IMR-90 (cell line): ENCODE data around the gene MARCOL. TPM values are rescaled to one million over a fixed set of nuclear protein-coding genes. Genes with fewer than 3 reads are reported as not detected.

Source experiments
- ATAC-seq: fragments of 200-7000 bp; cut with Tn5 transposase; 2 replicates; pipeline ENCODE4 v1.9.1; 2020; ENCODE audit warnings: low read depth, mild to moderate bottlenecking, moderate library complexity
- BruUV-seq: library from RNA; stranded (reverse); fragments of 400-500 nt; replicated peaks from 2 replicates; lab custom pipeline; 2021; lab: Mats Ljungman, UMichigan
- CTCF ChIA-PET: fragments of 300-600 bp; formaldehyde crosslinking; extraction: SDS; loops from one replicate; lab custom pipeline; 2021; ENCODE audit warnings: antibody characterized with exemption; lab: Yijun Ruan, JAX
- POLR2A ChIA-PET: fragments of 300-600 bp; sonication (Branson Sonifier 250); formaldehyde crosslinking; loops from one replicate; lab custom pipeline; 2022; ENCODE audit warnings: antibody characterized with exemption; ENCODE audit not compliant: unreplicated experiment; lab: Charles Lee
- DNase-seq: peaks from one replicate; pipeline ENCODE4 v3.0.0; 2013
- H2AFZ ChIP-seq: replicated peaks from 2 replicates; pipeline ENCODE3; 2013; ENCODE audit warnings: low read length, mild to moderate bottlenecking; ENCODE audit not compliant: poor library complexity
- H2AK5ac ChIP-seq: 2 replicates; pipeline ENCODE4 v1.6.1; 2013; ENCODE audit warnings: low read depth, low read length, inconsistent platforms
- H2AK9ac ChIP-seq: replicated peaks from 2 replicates; pipeline ENCODE3; 2013; ENCODE audit warnings: mild to moderate bottlenecking, low read depth, low read length, moderate library complexity; ENCODE audit not compliant: poor library complexity
- H2BK120ac ChIP-seq: 2 replicates; pipeline ENCODE4 v1.6.1; 2013; ENCODE audit warnings: low read depth, low read length, inconsistent platforms
- H2BK15ac ChIP-seq: 3 replicates; pipeline ENCODE4 v1.6.1; 2013; ENCODE audit warnings: low read depth, low read length, inconsistent platforms
- H2BK20ac ChIP-seq: 2 replicates; pipeline ENCODE4 v1.6.1; 2013; ENCODE audit warnings: low read depth, mild to moderate bottlenecking, inconsistent platforms, low read length, moderate library complexity
- H2BK5ac ChIP-seq: 2 replicates; pipeline ENCODE4 v1.6.1; 2013; ENCODE audit warnings: mild to moderate bottlenecking, low read depth, low read length, inconsistent platforms; ENCODE audit not compliant: poor library complexity, severe bottlenecking
- H3K14ac ChIP-seq: replicated peaks from 2 replicates; pipeline ENCODE4 v1.6.1; 2013; ENCODE audit warnings: low read depth, low read length, inconsistent platforms
- H3K18ac ChIP-seq: 2 replicates; pipeline ENCODE4 v1.6.1; 2013; ENCODE audit warnings: low read depth, low read length, control low read depth
- H3K23ac ChIP-seq: 2 replicates; pipeline ENCODE4 v1.6.1; 2013; ENCODE audit warnings: low read depth, low read length, inconsistent platforms
- H3K27ac ChIP-seq: 2 replicates; pipeline ENCODE4 v1.5.1; 2013; ENCODE audit warnings: mild to moderate bottlenecking, control low read depth, low read length; ENCODE audit not compliant: insufficient read depth
- H3K27me3 ChIP-seq: 2 replicates; pipeline ENCODE4 v1.6.1; 2013; ENCODE audit warnings: low read length; ENCODE audit not compliant: control insufficient read depth, insufficient read depth
- H3K36me3 ChIP-seq: 2 replicates; pipeline ENCODE4 v1.6.1; 2013; ENCODE audit warnings: low read length, mixed read lengths; ENCODE audit not compliant: control insufficient read depth, insufficient read depth
- H3K4ac ChIP-seq: 2 replicates; pipeline ENCODE4 v1.6.1; 2013; ENCODE audit warnings: low read depth, low read length, inconsistent platforms
- H3K4me1 ChIP-seq: 2 replicates; pipeline ENCODE4 v1.6.1; 2013; ENCODE audit warnings: low read length, mixed read lengths; ENCODE audit not compliant: control insufficient read depth, insufficient read depth
- H3K4me2 ChIP-seq: 2 replicates; pipeline ENCODE4 v1.6.1; 2013; ENCODE audit warnings: low read depth, mild to moderate bottlenecking, control low read depth, low read length, moderate library complexity
- H3K4me3 ChIP-seq: 2 replicates; pipeline ENCODE4 v1.5.1; 2013; ENCODE audit warnings: low read depth, mild to moderate bottlenecking, control low read depth, low read length, moderate library complexity; ENCODE audit not compliant: insufficient read depth
- H3K56ac ChIP-seq: 2 replicates; pipeline ENCODE4 v1.6.1; 2013; ENCODE audit warnings: low read length, inconsistent platforms; ENCODE audit not compliant: insufficient read depth; ENCODE audit errors: extremely low read depth
- H3K79me1 ChIP-seq, 2 experiments: 2 replicates each; pipeline ENCODE4 v1.6.1; 2013; ENCODE audit warnings: low read length in 2 of 2, inconsistent platforms in 1 of 2, low read depth in 1 of 2
- H3K9ac ChIP-seq: 2 replicates; pipeline ENCODE4 v1.6.1; 2013; ENCODE audit warnings: low read depth, low read length, control low read depth
- H3K9me1 ChIP-seq: 2 replicates; pipeline ENCODE4 v1.6.1; 2013; ENCODE audit warnings: low read length, inconsistent platforms; ENCODE audit not compliant: insufficient read depth
- H3K9me3 ChIP-seq: 2 replicates; pipeline ENCODE4 v1.6.1; 2013; ENCODE audit warnings: low read length; ENCODE audit not compliant: control insufficient read depth, insufficient read depth
- H4K20me1 ChIP-seq: 2 replicates; pipeline ENCODE4 v1.6.1; 2013; ENCODE audit warnings: low read length, inconsistent platforms; ENCODE audit not compliant: insufficient read depth
- H4K5ac ChIP-seq: 2 replicates; pipeline ENCODE4 v1.6.1; 2013; ENCODE audit warnings: mild to moderate bottlenecking, low read depth, low read length, control low read depth
- H4K8ac ChIP-seq, 2 experiments: 2 replicates each; pipeline ENCODE4 v1.6.1; 2013; ENCODE audit warnings: low read depth in 2 of 2, low read length in 2 of 2, control low read depth in 1 of 2, inconsistent platforms in 1 of 2
- H4K91ac ChIP-seq: 2 replicates; pipeline ENCODE4 v1.6.1; 2013; ENCODE audit warnings: low read depth, low read length, inconsistent platforms; ENCODE audit not compliant: insufficient read depth
- ELK1 ChIP-seq: fragments of 150-350 bp; IDR thresholded peaks from 2 replicates; pipeline ENCODE4 v1.6.1; 2016; ENCODE audit warnings: low read depth, mild to moderate bottlenecking, low read length, moderate library complexity, borderline replicate concordance
- MAFK ChIP-seq: IDR thresholded peaks from 2 replicates; pipeline ENCODE4 v1.6.1; 2012; ENCODE audit warnings: low read depth, low read length, improper control_type of control experiment
- RCOR1 ChIP-seq: IDR thresholded peaks from 2 replicates; pipeline ENCODE4 v1.6.1; 2012; ENCODE audit warnings: mild to moderate bottlenecking, low read length, improper control_type of control experiment; ENCODE audit not compliant: insufficient replicate concordance
- dilution Hi-C: fragments of 300-500 bp; cut with HindIII; formaldehyde crosslinking; loops from one replicate; pipeline ENCODE4 v1.14.3; 2018; ENCODE audit warnings: low sequenced_read_pairs; ENCODE audit not compliant: unreplicated experiment
- in situ Hi-C: fragments of 300-500 bp; cut with MboI; formaldehyde crosslinking; loops from 3 replicates; pipeline ENCODE4 v1.14.3; 2019; ENCODE audit warnings: low sequenced_read_pairs, inconsistent platforms, mixed read lengths
- intact Hi-C: fragments of 100-400 bp; cut with micrococcal nuclease; formaldehyde crosslinking; loops from 2 replicates; pipeline ENCODE4 v1.10.0; 2022
- polyA plus RNA-seq, 3 experiments: library from polyadenylated mRNA; depleted of rRNA; stranded (reverse); fragments of >200 nt; gene quantifications; 2 replicates each; pipeline ENCODE4 v1.2.3, GENCODE V29; 2012; ENCODE audit warnings: low replicate concordance in 1 of 3
- total RNA-seq: library from RNA; depleted of rRNA; stranded (reverse); fragments of >200 nt; gene quantifications from 2 replicates; pipeline ENCODE4 v1.2.3, GENCODE V29; 2012

The MARCOL gene
- total and polyA plus RNA-seq, 2 of the 4 experiments (the other 2 are of a cell fraction) = not detected

GRCh38 chr5:148261221-148261620 lies 22.9 kb downstream of the MARCOL start:
- no peaks in the 10 kb centered on the region for H4K20me1 ChIP-seq
- no peak for DNase-seq
- intact Hi-C loops = no loop called here
- no peak overlapping the region for H3K4me3 ChIP-seq
- H3K79me1 ChIP-seq = no peaks in the 10 kb centered on the region
- no peak overlapping the region for H3K27ac ChIP-seq
- no peak overlapping the region for H3K56ac ChIP-seq
- no peak overlapping the region for H4K5ac ChIP-seq
- no peaks in the 10 kb centered on the region; the same call in 1 of the 2 replicates for H3K9me3 ChIP-seq
- H3K4ac ChIP-seq = no peak overlapping the region
- BruUV-seq = no TSS peak
- H3K9ac ChIP-seq = no peak overlapping the region
- no peak overlapping the region for H2AK9ac ChIP-seq
- H2BK15ac ChIP-seq = no peak overlapping the region
- no peak for ATAC-seq
- no peak overlapping the region for H3K23ac ChIP-seq
- H4K91ac ChIP-seq = no peak overlapping the region
- no peak overlapping the region for H2BK120ac ChIP-seq
- no peak overlapping the region for H3K4me2 ChIP-seq
- TF ChIP-seq ELK1 (no peak), RCOR1 (no peak), MAFK (peak; percentile 44)
- no peaks in the 10 kb centered on the region for H3K36me3 ChIP-seq
- in situ Hi-C loops = no loop called here
- H3K27me3 ChIP-seq = no peaks in the 10 kb centered on the region
- no peak overlapping the region for H3K18ac ChIP-seq
- no peak overlapping the region for H2BK5ac ChIP-seq
- POLR2A ChIA-PET = no interaction called here
- H2BK20ac ChIP-seq = no peak overlapping the region
- CTCF ChIA-PET = no interaction called here
- no peaks in the 10 kb centered on the region for H3K4me1 ChIP-seq
- H3K14ac ChIP-seq = no peak overlapping the region
- no peaks in the 10 kb centered on the region for H3K9me1 ChIP-seq
- dilution Hi-C loops = no loop called here
- no peak overlapping the region for H4K8ac ChIP-seq
- H2AK5ac ChIP-seq = no peak overlapping the region
- H2AFZ ChIP-seq = no peak overlapping the region
